ENCODE results near the gene G6PC3. TPM values are rescaled to one million over a fixed set of nuclear protein-coding genes. Genes with fewer than 3 reads are reported as not detected.

G6PC3 gene
- total RNA-seq, 1 experiment from 2014 or later: 22.9 TPM

- peak; percentile 91 for DNase-seq (ENCODE audit: low read depth)
These were observed 53.0 kb downstream of the G6PC3 start, which contains the start of gene HDAC5 for GRCh38 chr17:44123356-44124117. Gene HDAC5, minus strand, starts transcription at chr17:44123641. Its CDS starts 6,126 bp downstream, at chr17:44117515.

DNA sequence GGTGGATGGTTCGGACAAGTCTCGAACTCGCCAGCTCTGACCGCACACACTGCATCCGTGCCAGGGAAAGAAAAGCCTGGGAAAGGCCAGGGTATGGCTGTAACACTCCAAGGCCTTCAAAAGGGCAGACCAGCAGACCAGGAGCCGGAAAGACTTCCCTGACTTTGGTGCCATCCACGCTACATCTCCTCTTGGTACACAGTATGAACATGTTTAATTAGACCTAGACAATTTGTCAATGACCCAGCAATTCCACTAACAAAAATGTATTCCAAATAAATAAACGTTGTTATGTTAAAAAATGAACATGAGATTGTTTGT, 53.5 kb downstream of the G6PC3 start:
- no peak for DNase-seq (ENCODE audit: low read depth)

Other genes starting within 250 kb of the G6PC3 start
- 4.9 and 6.1 TPM in 2 replicates for gene MPP3, start 237.6 kb upstream of the G6PC3 start, total RNA-seq (2014; rRNA removed; shearing (Covaris generic))
- not detected in 2 replicates for gene CD300LG, start 223.6 kb upstream of the G6PC3 start, total RNA-seq (2014; rRNA removed; shearing (Covaris generic))
- gene MPP2, start 163.2 kb upstream of the G6PC3 start, total RNA-seq (2014; rRNA removed; shearing (Covaris generic)): 0.78 and 0.96 TPM in 2 replicates
- gene PPY, start 128.3 kb upstream of the G6PC3 start, total RNA-seq (2014; rRNA removed; shearing (Covaris generic)): not detected in 2 replicates
- gene PYY, start 116.8 kb upstream of the G6PC3 start, total RNA-seq (2014; rRNA removed; shearing (Covaris generic)): not detected in 2 replicates
- 1.8 and 3.3 TPM in 2 replicates for gene NAGS, start 66.1 kb upstream of the G6PC3 start, total RNA-seq (2014; rRNA removed; shearing (Covaris generic))
- gene TMEM101, start 55.8 kb upstream of the G6PC3 start, total RNA-seq (2014; rRNA removed; shearing (Covaris generic)): 46.8 and 48.3 TPM in 2 replicates
- gene LSM12, start 4.1 kb upstream of the G6PC3 start, total RNA-seq (2014; rRNA removed; shearing (Covaris generic)): 29.2 and 30.9 TPM in 2 replicates
- gene HDAC5, start 52.9 kb downstream of the G6PC3 start, total RNA-seq (2014; rRNA removed; shearing (Covaris generic)): 14.3 and 19.9 TPM in 2 replicates
- 7.3 and 9.9 TPM in 2 replicates for gene HROB, start 71.2 kb downstream of the G6PC3 start, total RNA-seq (2014; rRNA removed; shearing (Covaris generic))
- gene ASB16, start 100.0 kb downstream of the G6PC3 start, total RNA-seq (2014; rRNA removed; shearing (Covaris generic)): not detected in 2 replicates
- 19.4 and 25.0 TPM in 2 replicates for gene TMUB2, start 116.2 kb downstream of the G6PC3 start, total RNA-seq (2014; rRNA removed; shearing (Covaris generic))
- 19.5 and 27.1 TPM in 2 replicates for gene ATXN7L3, start 129.1 kb downstream of the G6PC3 start, total RNA-seq (2014; rRNA removed; shearing (Covaris generic))
- gene UBTF, start 148.9 kb downstream of the G6PC3 start, total RNA-seq (2014; rRNA removed; shearing (Covaris generic)): 40.4 and 41.1 TPM in 2 replicates
- not detected in 2 replicates for gene SLC4A1, start 197.4 kb downstream of the G6PC3 start, total RNA-seq (2014; rRNA removed; shearing (Covaris generic))
- gene RUNDC3A, start 237.9 kb downstream of the G6PC3 start, total RNA-seq (2014; rRNA removed; shearing (Covaris generic)): 0.12 TPM in 1 of 2 replicates, not detected in the other

All from RPMI7951 (cell line).